WTC11 (cell line): Measurements from ENCODE around the gene C22orf23. TPM values are rescaled to one million over a fixed set of nuclear protein-coding genes. Genes with fewer than 3 reads are reported as not detected.

Experiments
- ATAC-seq: fragments of 200-7000 bp; cut with Tn5 transposase; 2 replicates; pipeline ENCODE4 v1.10.0; 2021; ENCODE audit warnings: mild to moderate bottlenecking, moderate library complexity
- CTCF ChIA-PET: fragments of 300-600 bp; sonication (Branson Sonifier 250); formaldehyde crosslinking; loops from one replicate; lab custom pipeline; 2021; ENCODE audit warnings: antibody characterized with exemption; lab: Charles Lee
- POLR2A ChIA-PET: fragments of 350-600 bp; sonication (Branson Sonifier 250); formaldehyde crosslinking; loops from one replicate; lab custom pipeline; 2021; ENCODE audit warnings: antibody characterized with exemption; lab: Charles Lee
- DNase-seq: peaks from one replicate; pipeline ENCODE4 v3.0.0; 2021; ENCODE audit warnings: low spot score
- H3K27ac Mint-ChIP-seq: 2 replicates; pipeline ENCODE4 v1.8.0; 2021; ENCODE audit warnings: mixed read lengths
- H3K27me3 Mint-ChIP-seq: 2 replicates; pipeline ENCODE4 v1.8.0; 2021; ENCODE audit warnings: low read depth, mild to moderate bottlenecking, moderate library complexity, mixed read lengths
- H3K36me3 Mint-ChIP-seq: 2 replicates; pipeline ENCODE4 v1.8.0; 2021; ENCODE audit warnings: mixed read lengths
- H3K4me1 Mint-ChIP-seq: 2 replicates; pipeline ENCODE4 v1.8.0; 2022; ENCODE audit warnings: mixed read lengths
- H3K4me3 Mint-ChIP-seq: 2 replicates; pipeline ENCODE4 v1.8.0; 2021; ENCODE audit warnings: mild to moderate bottlenecking, moderate library complexity, mixed read lengths
- H3K9me3 Mint-ChIP-seq: 2 replicates; pipeline ENCODE4 v1.8.0; 2021; ENCODE audit warnings: mixed read lengths
- CBFB ChIP-seq: sonication (generic); formaldehyde crosslinking; IDR thresholded peaks from 2 replicates; pipeline ENCODE4 v1.8.1; 2022; ENCODE audit warnings: mild to moderate bottlenecking, low read depth, missing genetic modification reagents
- EMX1 ChIP-seq: fragments of 250-450 bp; sonication (Bioruptor Pico); IDR thresholded peaks from 2 replicates; pipeline ENCODE4 v1.8.0; 2021; ENCODE audit warnings: mild to moderate bottlenecking
- FOXK1 ChIP-seq: sonication (generic); formaldehyde crosslinking; IDR thresholded peaks from 2 replicates; pipeline ENCODE4 v1.8.0; 2022; ENCODE audit warnings: mild to moderate bottlenecking, moderate library complexity, missing genetic modification reagents
- IRF2 ChIP-seq: sonication (generic); formaldehyde crosslinking; IDR thresholded peaks from 2 replicates; pipeline ENCODE4 v1.8.0; 2022; ENCODE audit warnings: low read depth, missing genetic modification reagents, borderline replicate concordance
- JUN ChIP-seq: sonication (generic); formaldehyde crosslinking; IDR thresholded peaks from 2 replicates; pipeline ENCODE4 v1.8.0; 2023; ENCODE audit warnings: mild to moderate bottlenecking, missing genetic modification reagents
- NR2C2 ChIP-seq: sonication (generic); formaldehyde crosslinking; IDR thresholded peaks from 2 replicates; pipeline ENCODE4 v1.8.0; 2022; ENCODE audit warnings: mild to moderate bottlenecking, missing genetic modification reagents
- NR3C1 ChIP-seq: sonication (generic); formaldehyde crosslinking; conservative IDR thresholded peaks from 2 replicates; pipeline ENCODE4 v1.8.1; 2023; ENCODE audit warnings: low read depth, mild to moderate bottlenecking, missing genetic modification reagents
- RELA ChIP-seq: sonication (generic); formaldehyde crosslinking; IDR thresholded peaks from 2 replicates; pipeline ENCODE4 v1.8.1; 2022; ENCODE audit warnings: missing genetic modification reagents, mild to moderate bottlenecking, borderline replicate concordance
- RORB ChIP-seq: fragments of 250-450 bp; sonication (Bioruptor Pico); IDR thresholded peaks from 2 replicates; pipeline ENCODE4 v1.9.0; 2021; ENCODE audit warnings: mild to moderate bottlenecking
- SP1 ChIP-seq: sonication (generic); formaldehyde crosslinking; conservative IDR thresholded peaks from 2 replicates; pipeline ENCODE4 v1.8.1; 2022; ENCODE audit warnings: missing genetic modification reagents
- TCF7 ChIP-seq: sonication (generic); formaldehyde crosslinking; IDR thresholded peaks from 2 replicates; pipeline ENCODE4 v1.8.0; 2022; ENCODE audit warnings: mild to moderate bottlenecking, low read depth, missing genetic modification reagents, moderate library complexity
- ZNF263 ChIP-seq: sonication (generic); formaldehyde crosslinking; IDR thresholded peaks from 2 replicates; pipeline ENCODE4 v1.8.1; 2022; ENCODE audit warnings: low read depth, mild to moderate bottlenecking, moderate library complexity, missing genetic modification reagents
- total RNA-seq: library from RNA; stranded (reverse); gene quantifications from 3 replicates; pipeline ENCODE4 v1.2.3, GENCODE V29; 2021
- TF ChIP-seq, protein P1 (sequence below): sonication (generic); formaldehyde crosslinking; conservative IDR thresholded peaks from 2 replicates; pipeline ENCODE4 v1.8.1; 2023; ENCODE audit warnings: mild to moderate bottlenecking, low read depth, missing genetic modification reagents, moderate library complexity
- TF ChIP-seq, protein P2 (sequence below): sonication (generic); formaldehyde crosslinking; IDR thresholded peaks from 2 replicates; pipeline ENCODE4 v1.8.0; 2022; ENCODE audit warnings: missing genetic modification reagents
- TF ChIP-seq, protein P3 (sequence below): sonication (generic); formaldehyde crosslinking; IDR thresholded peaks from 2 replicates; pipeline ENCODE4 v1.8.0; 2022; ENCODE audit warnings: mild to moderate bottlenecking, missing genetic modification reagents
- TF ChIP-seq, protein P4 (sequence below): sonication (generic); formaldehyde crosslinking; IDR thresholded peaks from 2 replicates; pipeline ENCODE4 v1.8.1; 2023; ENCODE audit warnings: mild to moderate bottlenecking, moderate library complexity, missing genetic modification reagents
- TF ChIP-seq, protein P5 (sequence below): sonication (generic); formaldehyde crosslinking; IDR thresholded peaks from 2 replicates; pipeline ENCODE4 v1.8.1; 2022; ENCODE audit warnings: mild to moderate bottlenecking, missing genetic modification reagents, moderate library complexity, borderline replicate concordance

C22orf23 gene
- total RNA-seq, 1 experiment from 2014 or later = 0.72 TPM

DNA sequence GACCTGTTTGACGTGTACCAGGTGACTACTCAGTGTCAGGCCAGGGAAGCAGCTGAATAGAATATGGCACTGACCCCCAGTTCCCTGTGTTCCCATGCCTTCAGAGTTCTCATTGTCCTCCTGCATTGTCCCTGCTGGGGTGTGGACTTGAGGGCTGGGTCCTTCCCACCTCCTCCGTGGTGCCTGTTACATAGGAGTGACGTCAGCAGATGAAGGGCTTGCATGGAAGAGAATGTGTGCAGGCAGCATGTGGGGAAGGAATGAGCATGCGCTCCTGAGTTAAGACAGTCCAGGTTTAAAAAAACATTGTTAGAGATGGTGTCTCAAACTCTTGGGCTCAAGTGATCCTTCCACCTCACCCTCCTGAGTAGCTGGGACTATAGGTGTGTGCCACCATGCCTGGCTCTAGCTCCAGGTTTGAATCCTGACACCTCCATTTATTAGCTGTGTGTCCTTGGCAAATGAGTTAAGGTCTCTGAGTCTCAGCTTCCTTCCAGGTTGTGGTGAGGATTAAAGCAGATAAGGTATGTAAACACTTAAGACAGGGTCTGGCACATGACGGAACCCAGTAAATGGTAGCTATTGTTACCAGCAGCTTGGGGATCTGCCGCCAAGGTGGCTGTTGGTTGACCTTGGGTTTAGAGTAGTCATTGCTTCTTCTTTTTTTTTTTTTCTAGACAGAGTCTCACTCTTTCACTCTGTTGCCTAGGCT, 38.5 kb upstream of the C22orf23 start:
- ChIA-PET CTCF (interaction anchor here (1.3 to 5.4 kb wide), 2 partner anchors 9 to 60 kb away, joined by 6 to 36 read pairs; no protein-coding TSS in a partner anchor), POLR2A (no interaction called here)
- Mint-ChIP-seq H3K27me3 (no peaks in the 10 kb centered on the region), H3K27ac (no peak overlapping the region), H3K9me3 (no peaks in the 10 kb centered on the region), H3K36me3 (no peaks in the 10 kb centered on the region), H3K4me3 (no peak overlapping the region), H3K4me1 (peaks cover 14% of the 10 kb centered on the region)
- DNase-seq (no peak), ATAC-seq (no peak)
- TF ChIP-seq, protein P1, sequence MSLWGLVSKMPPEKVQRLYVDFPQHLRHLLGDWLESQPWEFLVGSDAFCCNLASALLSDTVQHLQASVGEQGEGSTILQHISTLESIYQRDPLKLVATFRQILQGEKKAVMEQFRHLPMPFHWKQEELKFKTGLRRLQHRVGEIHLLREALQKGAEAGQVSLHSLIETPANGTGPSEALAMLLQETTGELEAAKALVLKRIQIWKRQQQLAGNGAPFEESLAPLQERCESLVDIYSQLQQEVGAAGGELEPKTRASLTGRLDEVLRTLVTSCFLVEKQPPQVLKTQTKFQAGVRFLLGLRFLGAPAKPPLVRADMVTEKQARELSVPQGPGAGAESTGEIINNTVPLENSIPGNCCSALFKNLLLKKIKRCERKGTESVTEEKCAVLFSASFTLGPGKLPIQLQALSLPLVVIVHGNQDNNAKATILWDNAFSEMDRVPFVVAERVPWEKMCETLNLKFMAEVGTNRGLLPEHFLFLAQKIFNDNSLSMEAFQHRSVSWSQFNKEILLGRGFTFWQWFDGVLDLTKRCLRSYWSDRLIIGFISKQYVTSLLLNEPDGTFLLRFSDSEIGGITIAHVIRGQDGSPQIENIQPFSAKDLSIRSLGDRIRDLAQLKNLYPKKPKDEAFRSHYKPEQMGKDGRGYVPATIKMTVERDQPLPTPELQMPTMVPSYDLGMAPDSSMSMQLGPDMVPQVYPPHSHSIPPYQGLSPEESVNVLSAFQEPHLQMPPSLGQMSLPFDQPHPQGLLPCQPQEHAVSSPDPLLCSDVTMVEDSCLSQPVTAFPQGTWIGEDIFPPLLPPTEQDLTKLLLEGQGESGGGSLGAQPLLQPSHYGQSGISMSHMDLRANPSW (CRISPR knock-in tag) = no peak
- no peak for TF ChIP-seq CBFB (CRISPR knock-in tag)
- TF ChIP-seq JUN (CRISPR knock-in tag) = no peak

DNA sequence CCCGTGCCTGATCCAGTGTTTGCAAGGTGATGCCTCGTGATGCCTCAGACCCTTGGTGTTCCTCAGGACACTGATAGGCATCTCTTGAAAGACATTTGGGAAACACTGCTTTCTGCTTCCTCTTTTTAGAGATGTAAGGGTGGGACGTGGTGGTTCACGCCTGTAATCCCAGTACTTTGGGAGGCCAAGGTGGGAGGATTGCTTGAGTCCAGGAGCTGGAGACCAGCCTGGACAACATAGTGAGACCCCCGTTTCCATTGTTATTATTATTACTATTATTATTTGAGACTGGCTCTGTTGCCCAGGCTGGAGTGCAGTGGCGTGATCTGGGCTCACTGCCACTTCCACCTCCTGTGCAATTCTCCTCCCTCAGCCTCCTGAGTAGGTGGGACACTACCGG, 37.5 kb upstream of the C22orf23 start:
- POLR2A ChIA-PET = no interaction called here
- DNase-seq (no peak), ATAC-seq (no peak)
- Mint-ChIP-seq H3K4me3 (no peak overlapping the region), H3K36me3 (no peaks in the 10 kb centered on the region), H3K27me3 (no peaks in the 10 kb centered on the region), H3K27ac (no peak overlapping the region), H3K4me1 (peaks cover 7% of the 10 kb centered on the region), H3K9me3 (no peaks in the 10 kb centered on the region)
- no peak for TF ChIP-seq EMX1
- TF ChIP-seq, protein P2, sequence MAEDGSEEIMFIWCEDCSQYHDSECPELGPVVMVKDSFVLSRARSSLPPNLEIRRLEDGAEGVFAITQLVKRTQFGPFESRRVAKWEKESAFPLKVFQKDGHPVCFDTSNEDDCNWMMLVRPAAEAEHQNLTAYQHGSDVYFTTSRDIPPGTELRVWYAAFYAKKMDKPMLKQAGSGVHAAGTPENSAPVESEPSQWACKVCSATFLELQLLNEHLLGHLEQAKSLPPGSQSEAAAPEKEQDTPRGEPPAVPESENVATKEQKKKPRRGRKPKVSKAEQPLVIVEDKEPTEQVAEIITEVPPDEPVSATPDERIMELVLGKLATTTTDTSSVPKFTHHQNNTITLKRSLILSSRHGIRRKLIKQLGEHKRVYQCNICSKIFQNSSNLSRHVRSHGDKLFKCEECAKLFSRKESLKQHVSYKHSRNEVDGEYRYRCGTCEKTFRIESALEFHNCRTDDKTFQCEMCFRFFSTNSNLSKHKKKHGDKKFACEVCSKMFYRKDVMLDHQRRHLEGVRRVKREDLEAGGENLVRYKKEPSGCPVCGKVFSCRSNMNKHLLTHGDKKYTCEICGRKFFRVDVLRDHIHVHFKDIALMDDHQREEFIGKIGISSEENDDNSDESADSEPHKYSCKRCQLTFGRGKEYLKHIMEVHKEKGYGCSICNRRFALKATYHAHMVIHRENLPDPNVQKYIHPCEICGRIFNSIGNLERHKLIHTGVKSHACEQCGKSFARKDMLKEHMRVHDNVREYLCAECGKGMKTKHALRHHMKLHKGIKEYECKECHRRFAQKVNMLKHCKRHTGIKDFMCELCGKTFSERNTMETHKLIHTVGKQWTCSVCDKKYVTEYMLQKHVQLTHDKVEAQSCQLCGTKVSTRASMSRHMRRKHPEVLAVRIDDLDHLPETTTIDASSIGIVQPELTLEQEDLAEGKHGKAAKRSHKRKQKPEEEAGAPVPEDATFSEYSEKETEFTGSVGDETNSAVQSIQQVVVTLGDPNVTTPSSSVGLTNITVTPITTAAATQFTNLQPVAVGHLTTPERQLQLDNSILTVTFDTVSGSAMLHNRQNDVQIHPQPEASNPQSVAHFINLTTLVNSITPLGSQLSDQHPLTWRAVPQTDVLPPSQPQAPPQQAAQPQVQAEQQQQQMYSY (CRISPR knock-in tag) = no peak
- TF ChIP-seq SP1 (CRISPR knock-in tag) = no peak
- TF ChIP-seq, protein P3, sequence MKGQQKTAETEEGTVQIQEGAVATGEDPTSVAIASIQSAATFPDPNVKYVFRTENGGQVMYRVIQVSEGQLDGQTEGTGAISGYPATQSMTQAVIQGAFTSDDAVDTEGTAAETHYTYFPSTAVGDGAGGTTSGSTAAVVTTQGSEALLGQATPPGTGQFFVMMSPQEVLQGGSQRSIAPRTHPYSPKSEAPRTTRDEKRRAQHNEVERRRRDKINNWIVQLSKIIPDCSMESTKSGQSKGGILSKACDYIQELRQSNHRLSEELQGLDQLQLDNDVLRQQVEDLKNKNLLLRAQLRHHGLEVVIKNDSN (CRISPR knock-in tag) = no peak
- TF ChIP-seq TCF7 (CRISPR knock-in tag) = no peak
- TF ChIP-seq FOXK1 (CRISPR knock-in tag) = no peak
- TF ChIP-seq RORB (CRISPR knock-in tag) = no peak
- no peak for TF ChIP-seq ZNF263 (CRISPR knock-in tag)
- TF ChIP-seq RELA (CRISPR knock-in tag) = no peak
- CTCF ChIA-PET = interaction anchor here (0.8 to 1.5 kb wide), 3 partner anchors 10 to 61 kb away, joined by 3 read pairs; no protein-coding TSS in a partner anchor

DNA sequence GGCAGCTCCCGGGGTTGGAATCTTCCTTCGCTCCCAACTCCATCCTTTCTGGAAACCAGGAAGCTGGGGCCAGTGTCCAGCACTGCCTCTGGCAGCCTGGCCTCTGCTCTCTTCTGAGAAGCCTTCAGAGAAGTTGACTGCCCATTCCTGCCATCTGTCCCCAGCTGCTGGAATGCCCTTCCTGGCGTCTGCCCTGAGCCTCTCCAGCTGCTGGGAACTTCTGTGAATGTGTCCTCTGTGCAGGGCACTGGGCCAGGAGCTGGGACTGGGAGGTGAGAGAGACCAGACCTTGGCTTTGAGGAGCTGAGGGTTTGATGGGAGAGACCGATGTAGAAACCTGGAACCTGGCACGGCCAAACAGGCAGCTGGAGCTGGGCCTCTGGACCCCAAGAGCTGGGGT, 36.9 kb upstream of the C22orf23 start:
- no peak overlapping the region for H3K27ac Mint-ChIP-seq
- H3K9me3 Mint-ChIP-seq = no peaks in the 10 kb centered on the region
- no peak for ATAC-seq
- H3K27me3 Mint-ChIP-seq = peaks cover 3% of the 10 kb centered on the region; the same call in 1 of the 2 replicates
- ChIA-PET CTCF (interaction anchor here (0.8 to 1.5 kb wide), 3 partner anchors 10 to 62 kb away, joined by 3 read pairs; no protein-coding TSS in a partner anchor), POLR2A (no interaction called here)
- H3K4me1 Mint-ChIP-seq = peaks cover 4% of the 10 kb centered on the region
- DNase-seq = no peak
- no peaks in the 10 kb centered on the region for H3K36me3 Mint-ChIP-seq
- H3K4me3 Mint-ChIP-seq = no peak overlapping the region
- TF ChIP-seq IRF2 (CRISPR knock-in tag) (no peak), RELA (CRISPR knock-in tag) (no peak), NR2C2 (CRISPR knock-in tag) (no peak), NR3C1 (no peak)
- TF ChIP-seq, protein P4, sequence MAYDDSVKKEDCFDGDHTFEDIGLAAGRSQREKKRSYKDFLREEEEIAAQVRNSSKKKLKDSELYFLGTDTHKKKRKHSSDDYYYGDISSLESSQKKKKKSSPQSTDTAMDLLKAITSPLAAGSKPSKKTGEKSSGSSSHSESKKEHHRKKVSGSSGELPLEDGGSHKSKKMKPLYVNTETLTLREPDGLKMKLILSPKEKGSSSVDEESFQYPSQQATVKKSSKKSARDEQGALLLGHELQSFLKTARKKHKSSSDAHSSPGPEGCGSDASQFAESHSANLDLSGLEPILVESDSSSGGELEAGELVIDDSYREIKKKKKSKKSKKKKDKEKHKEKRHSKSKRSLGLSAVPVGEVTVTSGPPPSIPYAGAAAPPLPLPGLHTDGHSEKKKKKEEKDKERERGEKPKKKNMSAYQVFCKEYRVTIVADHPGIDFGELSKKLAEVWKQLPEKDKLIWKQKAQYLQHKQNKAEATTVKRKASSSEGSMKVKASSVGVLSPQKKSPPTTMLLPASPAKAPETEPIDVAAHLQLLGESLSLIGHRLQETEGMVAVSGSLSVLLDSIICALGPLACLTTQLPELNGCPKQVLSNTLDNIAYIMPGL = no peak
- TF ChIP-seq, protein P5, sequence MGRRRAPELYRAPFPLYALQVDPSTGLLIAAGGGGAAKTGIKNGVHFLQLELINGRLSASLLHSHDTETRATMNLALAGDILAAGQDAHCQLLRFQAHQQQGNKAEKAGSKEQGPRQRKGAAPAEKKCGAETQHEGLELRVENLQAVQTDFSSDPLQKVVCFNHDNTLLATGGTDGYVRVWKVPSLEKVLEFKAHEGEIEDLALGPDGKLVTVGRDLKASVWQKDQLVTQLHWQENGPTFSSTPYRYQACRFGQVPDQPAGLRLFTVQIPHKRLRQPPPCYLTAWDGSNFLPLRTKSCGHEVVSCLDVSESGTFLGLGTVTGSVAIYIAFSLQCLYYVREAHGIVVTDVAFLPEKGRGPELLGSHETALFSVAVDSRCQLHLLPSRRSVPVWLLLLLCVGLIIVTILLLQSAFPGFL (CRISPR knock-in tag) = no peak
